ENCODE data around the gene ADPRS.

Gene ADPRS

GRCh38 chr1:36108314-36108713, 19.6 kb downstream of the ADPRS start:
- no peak for DNase-seq (ENCODE audit: low spot score)

GRCh38 chr1:36109041-36109679, 20.5 kb downstream of the ADPRS start:
- DNase-seq (ENCODE audit: low spot score): no peak

- DNase-seq (ENCODE audit: low spot score): no peak
Observed at GRCh38 chr1:36111151-36111550, 22.5 kb downstream of the ADPRS start.

- DNase-seq (ENCODE audit: low spot score): no peak
Observed at GRCh38 chr1:36112823-36113222, 24.1 kb downstream of the ADPRS start.

- DNase-seq (ENCODE audit: low spot score): no peak
Observed at GRCh38 chr1:36114371-36114770, 25.7 kb downstream of the ADPRS start.

- peak; percentile 40 for DNase-seq (ENCODE audit: low spot score)
Observed at GRCh38 chr1:36115200-36115669, 26.5 kb downstream of the ADPRS start.

- no peak for DNase-seq (ENCODE audit: low spot score)
Observed at GRCh38 chr1:36115931-36116330, 27.2 kb downstream of the ADPRS start.

GRCh38 chr1:36116901-36117300, 28.2 kb downstream of the ADPRS start:
- no peak for DNase-seq (ENCODE audit: low spot score)

GRCh38 chr1:36118447-36119204, 29.9 kb downstream of the ADPRS start:
- no peak for DNase-seq (ENCODE audit: low spot score)

- DNase-seq (ENCODE audit: low spot score): no peak
Observed at GRCh38 chr1:36119456-36119855, 30.8 kb downstream of the ADPRS start.

- DNase-seq (ENCODE audit: low spot score): no peak
Observed at GRCh38 chr1:36122062-36123030, 33.7 kb downstream of the ADPRS start.

- peak; percentile 69 for DNase-seq (ENCODE audit: low spot score)
Observed at GRCh38 chr1:36123356-36123755, 34.7 kb downstream of the ADPRS start.

GRCh38 chr1:36124404-36125128, 35.9 kb downstream of the ADPRS start:
- no peak for DNase-seq (ENCODE audit: low spot score)

GRCh38 chr1:36125129-36125991, 36.7 kb downstream of the ADPRS start, which contains the start of gene COL8A2:
Gene COL8A2 (minus strand): TSS chr1:36125222. CDS start chr1:36100242, 24,980 bp downstream.
- no peak for DNase-seq (ENCODE audit: low spot score)

- no peak for DNase-seq (ENCODE audit: low spot score)
Observed at GRCh38 chr1:36126005-36126716, 37.5 kb downstream of the ADPRS start.

GRCh38 chr1:36126797-36127500, 38.3 kb downstream of the ADPRS start:
- DNase-seq (ENCODE audit: low spot score): no peak

GRCh38 chr1:36128126-36128904, 39.6 kb downstream of the ADPRS start:
- DNase-seq (ENCODE audit: low spot score): no peak

- DNase-seq (ENCODE audit: low spot score): no peak
Observed at GRCh38 chr1:36128905-36129206, 40.2 kb downstream of the ADPRS start.

GRCh38 chr1:36132029-36132428, 43.3 kb downstream of the ADPRS start:
- DNase-seq (ENCODE audit: low spot score): no peak
